Measurements from ENCODE around the gene PSMA7. TPM values are rescaled to one million over a fixed set of nuclear protein-coding genes. Genes with fewer than 3 reads are reported as not detected.
A peak's percentile ranks its signal among the peaks of the same experiment; 100 is the strongest.

The PSMA7 gene
- total and polyA plus RNA-seq, 4 donors, result 136 to 259 (median 206) TPM

- WGBS, 2 donors, result 1% methylated on average over 77 to 124 of the region's 124 CpGs
- no peaks in the 10 kb centered on the region for H3K27me3 ChIP-seq (ENCODE audit: control insufficient read depth in 1 of 2, insufficient read depth in 2 of 2, low read length in 1 of 2)
- intact Hi-C loops (cut with DNase I), result loop anchor here in 1 of 2 donors (1.0 to 5.0 kb wide), 2 partner anchors 55 to 100 kb away; no protein-coding TSS in a partner anchor
These were observed 21.2 kb downstream of the PSMA7 start, which contains the start of gene LSM14B for GRCh38 chr20:62121776-62122653. Gene LSM14B (plus strand): TSS chr20:62122475. CDS start chr20:62122667, 192 bp downstream.

GRCh38 chr20:62120990-62121775 is 22.0 kb downstream of the PSMA7 start:
- peak overlapping the region; percentile 14 to 90 for H3K27ac ChIP-seq (ENCODE audit: low read depth in 1 of 2, low read length in 2 of 2)
- peaks cover 0 to 2% of the 10 kb centered on the region in 2 donors for H3K4me1 ChIP-seq (ENCODE audit: control insufficient read depth in 1 of 2, insufficient read depth in 2 of 2, low read length in 2 of 2)
- H3K36me3 ChIP-seq (ENCODE audit: control insufficient read depth in 1 of 2, insufficient read depth in 2 of 2, low read length in 1 of 2), result peaks cover 0 to 5% of the 10 kb centered on the region in 2 donors
- DNase-seq, result peak; percentile 68 to 85
- no peaks in the 10 kb centered on the region for H3K9me3 ChIP-seq (ENCODE audit: control insufficient read depth, low read length)
- intact Hi-C loops (cut with DNase I), result loop anchor here in 1 of 2 donors (5.0 kb wide), 1 partner anchor 99 kb away; no protein-coding TSS in a partner anchor
- H3K4me3 ChIP-seq (ENCODE audit: low read length in 2 of 2), result peak overlapping the region; percentile 70
- 20 to 21% methylated on average over 45 of the region's 45 CpGs for WGBS, 2 donors
- H3K27me3 ChIP-seq (ENCODE audit: control insufficient read depth in 1 of 2, insufficient read depth in 2 of 2, low read length in 1 of 2), result no peaks in the 10 kb centered on the region
- peak; percentile 27 for ATAC-seq (ENCODE audit: low FRiP score)

More at GRCh38 chr20:62121776-62122653, 21.2 kb downstream of the PSMA7 start, which contains the start of gene LSM14B:
- peak within 1 kb of the TSS; percentile 14 to 90 for H3K27ac ChIP-seq (ENCODE audit: low read depth in 1 of 2, low read length in 2 of 2)
- DNase-seq (peak; percentile 97 to 98), ATAC-seq (ENCODE audit: low FRiP score) (peak; percentile 96)
- no peaks in the 10 kb centered on the region for H3K9me3 ChIP-seq (ENCODE audit: control insufficient read depth, low read length)
- H3K36me3 ChIP-seq (ENCODE audit: control insufficient read depth in 1 of 2, insufficient read depth in 2 of 2, low read length in 1 of 2), result peaks cover 0 to 6% of the 10 kb centered on the region in 2 donors
- H3K4me3 ChIP-seq (ENCODE audit: low read length in 2 of 2), result peak within 1 kb of the TSS; percentile 85 to 87
- peaks cover 0 to 2% of the 10 kb centered on the region in 2 donors for H3K4me1 ChIP-seq (ENCODE audit: control insufficient read depth in 1 of 2, insufficient read depth in 2 of 2, low read length in 2 of 2)

GRCh38 chr20:62120365-62120762 is 22.8 kb downstream of the PSMA7 start:
- Histone ChIP-seq H3K4me3 (ENCODE audit: low read length in 2 of 2) (no peak overlapping the region), H3K9me3 (ENCODE audit: control insufficient read depth, low read length) (no peaks in the 10 kb centered on the region), H3K27ac (ENCODE audit: low read depth in 1 of 2, low read length in 2 of 2) (peak overlapping the region in 1 of 2 donors; percentile 77), H3K36me3 (ENCODE audit: control insufficient read depth in 1 of 2, insufficient read depth in 2 of 2, low read length in 1 of 2) (peaks cover 0 to 3% of the 10 kb centered on the region in 2 donors), H3K27me3 (ENCODE audit: control insufficient read depth in 1 of 2, insufficient read depth in 2 of 2, low read length in 1 of 2) (no peaks in the 10 kb centered on the region), H3K4me1 (ENCODE audit: control insufficient read depth in 1 of 2, insufficient read depth in 2 of 2, low read length in 2 of 2) (peaks cover 0 to 2% of the 10 kb centered on the region in 2 donors)
- no peak for DNase-seq
- 88 to 92% methylated on average over 5 of the region's 5 CpGs for WGBS, 2 donors
- no peak for ATAC-seq (ENCODE audit: low FRiP score)
- intact Hi-C loops (cut with DNase I), result loop anchor here in 1 of 2 donors (5.0 kb wide), 1 partner anchor 98 kb away; no protein-coding TSS in a partner anchor

- no peaks in the 10 kb centered on the region for H3K9me3 ChIP-seq (ENCODE audit: control insufficient read depth, low read length)
- 27 to 28% methylated on average over 10 of the region's 10 CpGs for WGBS, 2 donors
- H3K27ac ChIP-seq (ENCODE audit: low read depth in 1 of 2, low read length in 2 of 2), result peak overlapping the region in 1 of 2 donors; percentile 77
- no peaks in the 10 kb centered on the region for H3K36me3 ChIP-seq (ENCODE audit: control insufficient read depth in 1 of 2, insufficient read depth in 2 of 2, low read length in 1 of 2)
- H3K27me3 ChIP-seq (ENCODE audit: control insufficient read depth in 1 of 2, insufficient read depth in 2 of 2, low read length in 1 of 2), result no peaks in the 10 kb centered on the region
- no peak overlapping the region for H3K4me3 ChIP-seq (ENCODE audit: low read length in 2 of 2)
- intact Hi-C loops (cut with DNase I), result loop anchor here (2.0 to 5.0 kb wide), 2 partner anchors 53 to 97 kb away; no protein-coding TSS in a partner anchor
- peaks cover 0 to 2% of the 10 kb centered on the region in 2 donors for H3K4me1 ChIP-seq (ENCODE audit: control insufficient read depth in 1 of 2, insufficient read depth in 2 of 2, low read length in 2 of 2)
- no peak for ATAC-seq (ENCODE audit: low FRiP score)
- DNase-seq, result no peak
These were observed 23.4 kb downstream of the PSMA7 start for GRCh38 chr20:62119591-62120364.

- no peaks in the 10 kb centered on the region for H3K9me3 ChIP-seq (ENCODE audit: control insufficient read depth, low read length)
- ATAC-seq (ENCODE audit: low FRiP score), result no peak
- H3K27me3 ChIP-seq (ENCODE audit: control insufficient read depth in 1 of 2, insufficient read depth in 2 of 2, low read length in 1 of 2), result no peaks in the 10 kb centered on the region
- 79 to 82% methylated on average over 5 of the region's 5 CpGs for WGBS, 2 donors
- peaks cover 0 to 2% of the 10 kb centered on the region in 2 donors for H3K4me1 ChIP-seq (ENCODE audit: control insufficient read depth in 1 of 2, insufficient read depth in 2 of 2, low read length in 2 of 2)
- no peak for DNase-seq
- H3K4me3 ChIP-seq (ENCODE audit: low read length in 2 of 2), result no peak overlapping the region
- no peaks in the 10 kb centered on the region for H3K36me3 ChIP-seq (ENCODE audit: control insufficient read depth in 1 of 2, insufficient read depth in 2 of 2, low read length in 1 of 2)
- no peak overlapping the region for H3K27ac ChIP-seq (ENCODE audit: low read depth in 1 of 2, low read length in 2 of 2)
- intact Hi-C loops (cut with DNase I), result loop anchor here in 1 of 2 donors (2.0 kb wide), 1 partner anchor 52 kb away; no protein-coding TSS in a partner anchor
These were observed 24.1 kb downstream of the PSMA7 start for GRCh38 chr20:62119115-62119514.

GRCh38 chr20:62118113-62119043 is 24.8 kb downstream of the PSMA7 start:
- intact Hi-C loops (cut with DNase I), result loop anchor here in 1 of 2 donors (2.0 kb wide), 1 partner anchor 52 kb away; no protein-coding TSS in a partner anchor
- Histone ChIP-seq H3K9me3 (ENCODE audit: control insufficient read depth, low read length) (no peaks in the 10 kb centered on the region), H3K4me1 (ENCODE audit: control insufficient read depth in 1 of 2, insufficient read depth in 2 of 2, low read length in 2 of 2) (no peaks in the 10 kb centered on the region), H3K36me3 (ENCODE audit: control insufficient read depth in 1 of 2, insufficient read depth in 2 of 2, low read length in 1 of 2) (no peaks in the 10 kb centered on the region), H3K27ac (ENCODE audit: low read depth in 1 of 2, low read length in 2 of 2) (no peak overlapping the region), H3K4me3 (ENCODE audit: low read length in 2 of 2) (no peak overlapping the region), H3K27me3 (ENCODE audit: control insufficient read depth in 1 of 2, insufficient read depth in 2 of 2, low read length in 1 of 2) (no peaks in the 10 kb centered on the region)
- DNase-seq, result no peak
- ATAC-seq (ENCODE audit: low FRiP score), result no peak
- 80 to 81% methylated on average over 21 of the region's 21 CpGs for WGBS, 2 donors

GRCh38 chr20:62117658-62118057 is 25.5 kb downstream of the PSMA7 start:
- intact Hi-C loops (cut with DNase I), result loop anchor here in 1 of 2 donors (2.0 kb wide), 1 partner anchor 51 kb away; no protein-coding TSS in a partner anchor
- peak in 1 of 2 donors; percentile 67 for DNase-seq
- H3K4me1 ChIP-seq (ENCODE audit: control insufficient read depth in 1 of 2, insufficient read depth in 2 of 2, low read length in 2 of 2), result no peaks in the 10 kb centered on the region
- H3K36me3 ChIP-seq (ENCODE audit: control insufficient read depth in 1 of 2, insufficient read depth in 2 of 2, low read length in 1 of 2), result no peaks in the 10 kb centered on the region
- no peaks in the 10 kb centered on the region for H3K27me3 ChIP-seq (ENCODE audit: control insufficient read depth in 1 of 2, insufficient read depth in 2 of 2, low read length in 1 of 2)
- no peak overlapping the region for H3K4me3 ChIP-seq (ENCODE audit: low read length in 2 of 2)
- H3K27ac ChIP-seq (ENCODE audit: low read depth in 1 of 2, low read length in 2 of 2), result no peak overlapping the region
- ATAC-seq (ENCODE audit: low FRiP score), result no peak
- 53 to 60% methylated on average over 15 of the region's 15 CpGs for WGBS, 2 donors
- peaks cover 4% of the 10 kb centered on the region for H3K9me3 ChIP-seq (ENCODE audit: control insufficient read depth, low read length)
